ENCODE results near the gene FTO. TPM values are rescaled to one million over a fixed set of nuclear protein-coding genes. Genes with fewer than 3 reads are reported as not detected.

The FTO gene
- total and polyA plus RNA-seq, 3 donors from 2014 or later, result 32.4 to 64.7 (median 50.3) TPM

DNA sequence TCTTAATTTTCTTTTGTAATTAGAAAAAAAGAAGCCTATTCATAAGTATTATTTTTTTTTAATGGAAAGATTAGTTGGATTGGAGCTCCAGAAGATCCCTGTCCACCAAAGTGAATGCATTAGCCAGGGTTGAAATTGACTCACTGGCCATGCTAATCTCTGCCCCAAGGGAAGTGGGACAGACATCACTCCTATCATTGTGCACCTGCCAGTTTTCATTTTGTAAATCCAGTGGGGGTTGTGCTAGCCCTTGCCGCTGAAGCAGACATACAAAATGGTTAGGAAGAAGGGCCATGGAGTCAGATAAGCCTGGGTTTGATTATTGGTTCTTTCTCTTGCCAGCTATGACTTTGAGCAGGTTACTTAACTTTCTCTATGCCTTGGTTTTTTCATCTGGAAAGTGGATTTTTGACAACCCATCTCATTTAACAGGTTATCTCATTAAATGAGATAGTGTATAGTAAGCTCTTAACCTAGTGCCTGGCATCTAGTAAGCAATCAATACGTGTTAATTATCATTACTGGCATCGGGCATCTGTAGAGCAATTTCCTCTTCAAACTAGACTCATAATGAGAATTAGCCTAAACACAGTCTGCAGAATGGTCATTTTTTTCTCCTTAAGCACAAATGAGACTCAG is 365.8 kb downstream of the FTO start:
- intact Hi-C loops (cut with DNase I; ENCODE audit: low total_unique reads), result no loop called here
- Histone ChIP-seq H3K27me3 (no peaks in the 10 kb centered on the region), H3K4me1 (no peaks in the 10 kb centered on the region), H3K9me3 (no peaks in the 10 kb centered on the region), H3K27ac (no peak overlapping the region), H3K4me3 (no peak overlapping the region), H3K36me3 (ENCODE audit: low read depth, missing control alignments) (no peaks in the 10 kb centered on the region)
- no peak for TF ChIP-seq POLR2A (IDR thresholded peaks at IDR 0.05)
- TF ChIP-seq, protein P1, sequence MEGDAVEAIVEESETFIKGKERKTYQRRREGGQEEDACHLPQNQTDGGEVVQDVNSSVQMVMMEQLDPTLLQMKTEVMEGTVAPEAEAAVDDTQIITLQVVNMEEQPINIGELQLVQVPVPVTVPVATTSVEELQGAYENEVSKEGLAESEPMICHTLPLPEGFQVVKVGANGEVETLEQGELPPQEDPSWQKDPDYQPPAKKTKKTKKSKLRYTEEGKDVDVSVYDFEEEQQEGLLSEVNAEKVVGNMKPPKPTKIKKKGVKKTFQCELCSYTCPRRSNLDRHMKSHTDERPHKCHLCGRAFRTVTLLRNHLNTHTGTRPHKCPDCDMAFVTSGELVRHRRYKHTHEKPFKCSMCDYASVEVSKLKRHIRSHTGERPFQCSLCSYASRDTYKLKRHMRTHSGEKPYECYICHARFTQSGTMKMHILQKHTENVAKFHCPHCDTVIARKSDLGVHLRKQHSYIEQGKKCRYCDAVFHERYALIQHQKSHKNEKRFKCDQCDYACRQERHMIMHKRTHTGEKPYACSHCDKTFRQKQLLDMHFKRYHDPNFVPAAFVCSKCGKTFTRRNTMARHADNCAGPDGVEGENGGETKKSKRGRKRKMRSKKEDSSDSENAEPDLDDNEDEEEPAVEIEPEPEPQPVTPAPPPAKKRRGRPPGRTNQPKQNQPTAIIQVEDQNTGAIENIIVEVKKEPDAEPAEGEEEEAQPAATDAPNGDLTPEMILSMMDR (IDR thresholded peaks at IDR 0.05), result no peak
- DNase-seq, result no peak
- 96 to 99% methylated on average over 3 of the region's 3 CpGs for WGBS, 2 donors

DNA sequence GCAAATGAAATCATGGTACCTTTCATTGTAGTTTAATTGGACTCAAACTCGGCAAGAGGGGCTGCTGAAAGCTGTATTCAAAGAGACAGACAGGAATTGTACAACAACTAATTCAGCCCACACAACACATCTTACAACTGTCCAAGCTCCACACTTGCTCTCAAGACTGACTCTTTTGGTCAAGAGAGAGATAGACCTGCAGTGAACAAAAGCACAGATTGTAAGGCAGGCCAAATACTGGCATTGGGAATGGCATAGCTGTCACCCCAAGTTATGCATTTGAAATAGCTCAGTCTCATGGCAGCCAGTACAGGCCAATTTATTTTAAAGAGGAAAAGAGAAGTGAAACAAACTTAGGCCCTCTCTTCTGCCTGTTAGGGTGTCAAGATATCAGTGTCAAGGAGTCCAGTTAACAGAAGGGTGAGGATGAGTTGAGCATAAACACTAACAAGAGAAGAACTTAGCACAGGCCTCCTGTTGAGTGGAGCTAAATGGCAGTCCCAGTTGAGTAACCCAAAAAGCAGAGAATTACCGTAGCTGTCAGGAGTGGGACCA is 366.9 kb downstream of the FTO start:
- Histone ChIP-seq H3K9me3 (no peaks in the 10 kb centered on the region), H3K27ac (no peak overlapping the region), H3K36me3 (ENCODE audit: low read depth, missing control alignments) (no peaks in the 10 kb centered on the region), H3K4me3 (no peak overlapping the region), H3K4me1 (no peaks in the 10 kb centered on the region), H3K27me3 (no peaks in the 10 kb centered on the region)
- no peak for DNase-seq
- TF ChIP-seq, protein P1 (IDR thresholded peaks at IDR 0.05), result no peak
- TF ChIP-seq POLR2A (IDR thresholded peaks at IDR 0.05), result no peak
- intact Hi-C loops (cut with DNase I; ENCODE audit: low total_unique reads), result no loop called here
- WGBS, 2 donors, result 87 to 94% methylated on average over 2 of the region's 2 CpGs

DNA sequence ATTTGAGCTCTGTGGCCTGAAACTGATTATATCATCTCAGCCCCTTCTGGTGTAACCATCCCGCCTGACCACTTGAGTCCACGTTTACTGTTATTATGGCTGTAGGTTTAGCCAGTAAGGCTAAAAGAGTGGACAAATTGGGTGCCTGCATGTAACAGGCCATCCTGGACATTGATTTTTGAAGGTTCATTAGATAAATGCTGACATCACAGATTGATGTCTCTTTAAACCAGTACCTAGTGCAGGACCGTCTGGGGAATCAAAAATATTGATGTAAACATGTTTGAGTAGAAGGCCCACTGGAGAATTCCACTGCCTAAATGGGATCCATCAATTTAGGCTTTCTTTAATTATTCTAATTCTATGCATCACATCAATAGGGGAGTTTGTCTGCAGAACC is 367.6 kb downstream of the FTO start:
- TF ChIP-seq POLR2A (IDR thresholded peaks at IDR 0.05), result no peak
- TF ChIP-seq, protein P1 (IDR thresholded peaks at IDR 0.05), result no peak
- WGBS, 2 donors, result 93 to 94% methylated on average over 3 of the region's 3 CpGs
- no peaks in the 10 kb centered on the region for H3K36me3 ChIP-seq (ENCODE audit: low read depth, missing control alignments)
- no peak for DNase-seq
- H3K4me1 ChIP-seq, result no peaks in the 10 kb centered on the region
- H3K27ac ChIP-seq, result no peak overlapping the region
- no peaks in the 10 kb centered on the region for H3K9me3 ChIP-seq
- no peaks in the 10 kb centered on the region for H3K27me3 ChIP-seq
- intact Hi-C loops (cut with DNase I; ENCODE audit: low total_unique reads), result no loop called here
- H3K4me3 ChIP-seq, result no peak overlapping the region

DNA sequence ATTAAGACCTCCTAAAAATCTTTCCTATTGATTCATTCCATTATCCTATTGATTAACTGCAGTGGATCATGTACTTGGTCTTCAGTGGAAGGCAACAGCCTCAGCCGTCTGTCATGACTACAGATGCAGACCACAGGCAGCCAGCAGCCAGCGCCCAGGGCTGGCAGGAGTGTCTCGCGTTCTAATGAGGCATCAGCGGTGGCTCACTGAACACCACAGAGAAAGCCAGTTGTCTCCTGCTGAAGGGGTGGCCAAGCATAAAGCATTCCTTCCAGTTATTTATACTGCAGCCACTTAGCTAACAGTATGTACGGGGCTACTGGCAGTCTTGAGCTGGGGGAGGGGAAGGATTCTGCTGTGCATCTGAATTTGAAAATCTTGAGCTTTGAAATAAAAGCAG is 368.3 kb downstream of the FTO start:
- H3K27ac ChIP-seq, result no peak overlapping the region
- H3K27me3 ChIP-seq, result no peaks in the 10 kb centered on the region
- intact Hi-C loops (cut with DNase I; ENCODE audit: low total_unique reads), result no loop called here
- H3K4me3 ChIP-seq, result no peak overlapping the region
- WGBS, 2 donors, result 86 to 93% methylated on average over 6 of the region's 6 CpGs
- no peaks in the 10 kb centered on the region for H3K36me3 ChIP-seq (ENCODE audit: low read depth, missing control alignments)
- no peaks in the 10 kb centered on the region for H3K9me3 ChIP-seq
- no peaks in the 10 kb centered on the region for H3K4me1 ChIP-seq
- DNase-seq, result no peak
- TF ChIP-seq POLR2A (IDR thresholded peaks at IDR 0.05), result no peak
- TF ChIP-seq, protein P1 (IDR thresholded peaks at IDR 0.05), result no peak

DNA sequence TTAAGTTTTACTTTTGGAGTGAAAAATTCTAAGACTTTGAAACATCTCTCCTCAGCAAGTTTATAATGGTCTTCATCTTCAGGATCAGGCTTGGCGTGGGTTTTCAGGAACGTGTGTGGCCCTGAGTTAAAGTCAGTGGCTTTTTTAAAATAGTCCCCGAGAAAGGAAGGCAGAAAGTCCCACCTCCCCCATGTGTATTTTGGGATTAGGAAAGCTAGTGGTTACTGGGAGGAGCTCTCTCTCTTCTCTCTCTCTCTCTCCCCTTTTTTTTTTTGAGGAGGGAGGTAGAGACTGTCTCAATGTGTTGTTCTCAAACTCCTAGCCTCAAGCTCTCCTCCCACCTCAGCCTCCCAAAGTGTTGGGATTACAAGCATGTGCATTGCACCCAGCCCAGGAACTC is 369.4 kb downstream of the FTO start:
- H3K36me3 ChIP-seq (ENCODE audit: low read depth, missing control alignments), result no peaks in the 10 kb centered on the region
- 84 to 86% methylated on average over 3 of the region's 3 CpGs for WGBS, 2 donors
- no peaks in the 10 kb centered on the region for H3K27me3 ChIP-seq
- H3K27ac ChIP-seq, result no peak overlapping the region
- intact Hi-C loops (cut with DNase I; ENCODE audit: low total_unique reads), result no loop called here
- H3K4me1 ChIP-seq, result no peaks in the 10 kb centered on the region
- H3K4me3 ChIP-seq, result no peak overlapping the region
- no peaks in the 10 kb centered on the region for H3K9me3 ChIP-seq
- DNase-seq, result no peak
- TF ChIP-seq POLR2A (IDR thresholded peaks at IDR 0.05), result no peak
- TF ChIP-seq, protein P1 (IDR thresholded peaks at IDR 0.05), result no peak

Data from testis (tissue), 3 donors.